ENCODE data around the gene BMP8B. TPM values are rescaled to one million over a fixed set of nuclear protein-coding genes. Genes with fewer than 3 reads are reported as not detected.
A peak's percentile ranks its signal among the peaks of the same experiment; 100 is the strongest.
"Not testable (repeated sequence)": the region's sequence is repeated elsewhere in the genome, so short reads cannot be mapped to it uniquely, and the experiment has no call there.

Gene BMP8B
- total and polyA plus RNA-seq, 5 experiments from 2014 or later = 0.13 to 0.41 (median 0.26) TPM; not detected in 2

DNA sequence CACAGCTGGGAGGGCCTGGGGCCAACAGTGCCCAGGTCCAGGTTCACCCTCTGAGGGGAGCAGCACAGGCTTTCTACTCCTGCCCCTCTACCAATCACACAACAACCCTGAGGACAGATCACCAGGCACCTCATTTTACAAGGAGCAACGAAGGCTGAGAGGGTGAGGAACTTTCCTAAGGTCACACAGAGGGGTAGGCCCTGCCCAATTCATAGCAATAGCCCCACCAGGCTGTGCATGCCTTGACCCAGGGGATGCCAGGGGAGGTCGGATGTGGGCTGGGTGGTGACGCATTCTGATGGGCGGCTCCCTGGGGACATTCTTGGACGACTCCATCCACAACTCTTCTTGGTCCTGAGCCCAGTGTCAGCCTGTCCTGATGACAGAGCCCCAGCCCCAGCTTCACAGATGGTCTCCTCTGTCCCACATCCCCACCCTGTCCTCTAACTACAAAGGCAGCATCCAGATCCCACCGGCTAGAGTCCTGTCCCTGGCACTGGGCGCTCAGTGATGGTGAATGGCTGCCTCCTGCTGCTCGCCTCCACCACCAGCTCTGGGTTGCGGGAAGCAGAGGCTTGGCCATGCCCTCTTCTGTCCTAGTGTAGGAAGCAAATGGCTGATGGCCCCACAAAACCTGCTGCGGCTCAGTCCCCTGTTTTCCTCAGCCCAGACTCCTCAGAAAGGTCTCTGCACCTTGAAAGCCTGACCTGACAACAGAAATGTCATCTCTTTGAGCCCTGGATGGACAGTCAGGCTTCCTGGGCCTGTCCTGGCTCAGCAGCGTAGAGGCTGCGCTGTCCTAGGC, 2.2 kb downstream of the BMP8B start:
- H3K9me3 Mint-ChIP-seq, DNase-seq, H3K36me3 Mint-ChIP-seq, H3K4me1 Mint-ChIP-seq, H3K27ac Mint-ChIP-seq, ATAC-seq, POLR2A ChIA-PET: not testable (repeated sequence)
- peaks cover 7 to 29% (median 15%) of the 10 kb centered on the region in 5 donors for H3K27me3 Mint-ChIP-seq
- H3K4me3 Mint-ChIP-seq = peak overlapping the region in 9 of 10 donors; percentile 36 to 78 (median 67)

DNA sequence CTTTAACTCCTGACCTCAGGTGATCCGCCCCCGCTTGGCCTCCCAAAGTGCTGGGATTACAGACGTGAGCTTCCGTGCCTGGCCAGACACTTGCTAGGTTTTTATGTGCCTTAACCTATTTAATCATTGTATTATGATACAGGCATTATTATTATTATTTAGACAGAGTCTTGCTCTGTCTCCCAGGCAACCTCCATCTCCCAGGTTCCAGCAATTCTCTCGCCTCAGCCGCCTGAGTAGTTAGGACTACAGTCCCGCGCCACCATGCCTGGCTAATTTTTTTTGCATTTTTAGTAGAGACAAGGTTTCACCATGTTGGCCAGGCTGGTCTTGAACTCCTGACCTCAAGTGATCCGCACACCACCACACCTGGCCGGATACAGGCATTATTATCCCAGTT, 6.0 kb downstream of the BMP8B start:
- not testable (repeated sequence) for H3K4me3 Mint-ChIP-seq, H3K4me1 Mint-ChIP-seq, H3K27ac Mint-ChIP-seq, ATAC-seq, H3K9me3 Mint-ChIP-seq, H3K36me3 Mint-ChIP-seq, DNase-seq
- H3K27me3 Mint-ChIP-seq = peaks cover 1 to 20% (median 10%) of the 10 kb centered on the region in 5 donors
- POLR2A ChIA-PET = interaction anchor here (0.6 to 0.8 kb wide), 2 partner anchors 21 to 44 kb away, joined by 3 to 6 read pairs; partner anchors contain the start of gene PPIE

DNA sequence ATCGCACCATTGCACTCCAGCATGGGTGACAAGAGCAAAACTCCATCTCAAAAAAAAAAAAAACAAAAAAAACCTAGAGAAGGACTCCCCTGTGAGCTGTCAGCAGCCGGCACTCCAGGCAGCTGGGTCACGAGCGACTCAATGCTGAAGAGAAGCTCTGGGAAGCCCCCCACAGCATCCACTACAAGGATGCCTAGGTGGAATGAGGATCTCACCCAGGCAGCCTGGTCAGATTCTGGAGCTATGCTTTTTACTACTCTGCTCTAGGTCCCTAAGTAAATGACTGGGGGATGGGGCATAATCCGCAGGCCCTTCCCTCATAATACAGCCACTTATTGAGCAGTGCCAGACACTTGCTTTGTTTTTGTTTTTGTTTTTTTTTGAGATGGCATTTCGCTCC, 6.6 kb downstream of the BMP8B start:
- peaks cover 0 to 2% (median 0%) of the 10 kb centered on the region in 4 donors for H3K4me1 Mint-ChIP-seq
- DNase-seq (no peak), ATAC-seq (no peak)
- no peak overlapping the region for H3K27ac Mint-ChIP-seq
- no peaks in the 10 kb centered on the region for H3K9me3 Mint-ChIP-seq
- H3K27me3 Mint-ChIP-seq = peaks cover under 1 to 14% (median 8%) of the 10 kb centered on the region in 5 donors
- POLR2A ChIA-PET = interaction anchor here (0.6 kb wide), 1 partner anchor 21 kb away, joined by 6 read pairs; no protein-coding TSS in a partner anchor
- H3K4me3 Mint-ChIP-seq = no peak overlapping the region
- H3K36me3 Mint-ChIP-seq = no peaks in the 10 kb centered on the region

DNA sequence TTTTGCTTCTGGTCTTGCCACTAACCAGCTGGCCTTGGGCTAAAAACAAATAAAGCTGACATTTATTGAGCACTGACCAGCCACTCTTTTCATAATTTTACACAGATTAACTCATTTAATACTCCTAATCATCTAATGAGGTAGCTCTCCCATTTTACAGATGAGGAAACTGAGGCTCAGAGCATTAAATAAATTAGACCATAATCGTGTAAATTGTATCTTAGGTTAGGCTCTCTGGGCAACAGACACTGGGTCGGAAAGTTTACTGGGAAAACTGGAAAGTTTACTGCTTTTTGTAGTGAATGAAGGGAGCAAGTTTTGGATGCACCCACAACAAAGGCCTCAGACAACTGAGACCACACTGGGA, 7.3 kb downstream of the BMP8B start:
- DNase-seq (no peak), ATAC-seq (no peak)
- no peak overlapping the region for H3K27ac Mint-ChIP-seq
- H3K4me3 Mint-ChIP-seq = no peak overlapping the region
- peaks cover 0 to 2% (median under 1%) of the 10 kb centered on the region in 4 donors for H3K4me1 Mint-ChIP-seq
- peaks cover 0 to 8% (median 4%) of the 10 kb centered on the region in 5 donors for H3K27me3 Mint-ChIP-seq
- POLR2A ChIA-PET = no interaction called here
- H3K36me3 Mint-ChIP-seq = no peaks in the 10 kb centered on the region
- no peaks in the 10 kb centered on the region for H3K9me3 Mint-ChIP-seq

DNA sequence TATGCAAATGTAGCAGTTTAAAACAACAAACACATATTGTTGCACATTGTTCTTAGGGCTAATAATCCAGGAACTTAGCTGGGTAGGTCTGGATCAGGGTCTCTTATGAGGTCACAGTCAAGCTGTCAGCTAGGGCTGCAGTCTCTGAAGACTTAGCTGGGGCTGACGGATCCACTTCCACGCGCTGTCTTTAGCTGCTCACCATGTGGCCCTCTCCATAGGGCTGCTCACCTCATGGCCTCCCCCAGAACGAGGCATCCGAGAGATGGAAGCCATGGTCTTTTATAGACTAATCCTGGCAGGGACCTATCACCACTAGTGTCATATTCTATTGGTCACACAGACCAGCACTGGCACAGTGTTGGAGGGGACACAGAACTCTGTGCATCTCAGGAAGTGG, 8.8 kb downstream of the BMP8B start:
- H3K4me1 Mint-ChIP-seq = peaks cover 0 to 3% (median under 1%) of the 10 kb centered on the region in 4 donors
- POLR2A ChIA-PET = no interaction called here
- H3K36me3 Mint-ChIP-seq = no peaks in the 10 kb centered on the region
- H3K27ac Mint-ChIP-seq = peak overlapping the region in 1 of 10 donors; percentile 10
- no peak for DNase-seq
- H3K27me3 Mint-ChIP-seq = peaks cover 0 to 8% (median 2%) of the 10 kb centered on the region in 5 donors
- H3K4me3 Mint-ChIP-seq = no peak overlapping the region
- no peaks in the 10 kb centered on the region for H3K9me3 Mint-ChIP-seq
- no peak for ATAC-seq

DNA sequence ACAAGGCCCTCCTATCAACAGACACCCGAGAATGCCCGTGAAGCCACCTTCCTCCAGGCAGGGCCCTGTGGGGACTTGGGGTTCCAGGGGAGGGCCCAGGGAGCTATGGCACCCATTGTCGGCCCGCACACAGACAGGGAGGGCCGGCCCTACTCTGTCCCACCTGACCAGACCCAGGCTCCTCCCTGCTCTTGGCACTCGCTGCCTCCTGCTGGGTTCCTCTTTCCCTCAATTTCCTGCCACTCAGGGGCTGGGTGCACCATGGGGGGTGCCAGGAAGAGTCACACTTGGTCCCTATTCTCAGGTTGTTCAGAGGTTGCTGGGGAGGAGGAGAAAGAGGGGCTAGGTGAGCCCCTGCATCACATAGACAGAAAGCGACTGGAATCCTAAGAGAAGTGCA, 9.5 kb downstream of the BMP8B start:
- Mint-ChIP-seq H3K9me3 (no peaks in the 10 kb centered on the region), H3K36me3 (no peaks in the 10 kb centered on the region), H3K4me3 (no peak overlapping the region), H3K4me1 (peaks cover 0 to 3% (median under 1%) of the 10 kb centered on the region in 4 donors), H3K27me3 (peaks cover 0 to 8% (median 2%) of the 10 kb centered on the region in 5 donors), H3K27ac (peak overlapping the region in 2 of 10 donors; percentile 8 to 10)
- POLR2A ChIA-PET = no interaction called here
- DNase-seq (no peak), ATAC-seq (no peak)

DNA sequence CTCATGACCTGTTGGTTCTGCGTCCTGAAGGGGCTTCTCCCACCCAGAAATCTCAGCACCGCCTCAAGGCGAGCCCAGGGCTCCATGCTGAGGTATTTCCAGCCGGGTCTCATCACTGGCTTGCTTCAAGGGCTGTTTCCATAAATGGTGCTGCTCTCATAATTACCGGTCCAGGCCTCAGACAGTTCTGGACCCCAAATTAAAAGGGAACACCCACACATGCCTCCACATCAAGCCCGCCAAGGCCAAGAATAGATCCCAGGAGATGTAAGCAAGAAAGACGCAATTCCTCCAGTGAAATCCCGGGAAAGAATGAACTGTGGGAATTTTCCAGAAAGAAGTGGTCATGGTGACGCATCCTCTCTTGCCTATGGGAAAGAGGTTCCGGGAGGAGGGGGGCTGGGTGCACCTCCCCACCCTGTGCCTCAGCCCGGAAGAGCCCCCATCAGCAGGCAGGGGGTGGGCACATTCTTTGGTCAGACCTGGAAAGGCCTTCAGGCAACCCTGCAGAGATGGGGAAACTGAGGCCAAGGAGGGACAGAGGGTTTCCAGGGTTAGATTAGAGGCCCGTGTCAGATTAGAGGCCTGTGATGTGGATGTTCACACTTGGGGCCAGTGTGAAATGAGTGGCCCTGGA, 10.1 kb downstream of the BMP8B start:
- H3K36me3 Mint-ChIP-seq, ATAC-seq, POLR2A ChIA-PET, H3K27ac Mint-ChIP-seq, DNase-seq, H3K9me3 Mint-ChIP-seq, H3K4me1 Mint-ChIP-seq, H3K27me3 Mint-ChIP-seq, H3K4me3 Mint-ChIP-seq: not testable (repeated sequence)

DNA sequence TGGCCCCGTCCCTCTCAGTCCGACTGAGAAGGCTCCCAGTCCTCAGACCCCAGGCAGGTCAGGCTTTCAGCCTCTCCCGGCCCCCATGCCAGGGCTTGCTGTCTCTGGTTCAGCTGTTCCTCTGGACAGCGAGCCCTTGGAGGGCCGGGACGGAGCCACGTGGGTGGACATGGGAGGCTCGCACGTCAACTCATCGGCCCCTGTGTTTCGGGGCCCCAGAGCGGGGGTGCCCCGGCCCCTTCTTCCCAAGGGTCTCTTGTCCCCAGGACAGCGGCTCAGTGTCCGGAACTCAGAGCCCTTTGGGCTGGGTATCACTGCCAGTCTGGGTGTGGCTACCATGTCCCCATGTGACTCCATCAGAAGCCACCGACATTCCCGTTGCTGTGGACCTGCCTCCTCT, 10.8 kb downstream of the BMP8B start:
- ATAC-seq, DNase-seq, H3K27me3 Mint-ChIP-seq, H3K27ac Mint-ChIP-seq, H3K4me3 Mint-ChIP-seq, H3K9me3 Mint-ChIP-seq, H3K4me1 Mint-ChIP-seq, H3K36me3 Mint-ChIP-seq, POLR2A ChIA-PET: not testable (repeated sequence)

DNA sequence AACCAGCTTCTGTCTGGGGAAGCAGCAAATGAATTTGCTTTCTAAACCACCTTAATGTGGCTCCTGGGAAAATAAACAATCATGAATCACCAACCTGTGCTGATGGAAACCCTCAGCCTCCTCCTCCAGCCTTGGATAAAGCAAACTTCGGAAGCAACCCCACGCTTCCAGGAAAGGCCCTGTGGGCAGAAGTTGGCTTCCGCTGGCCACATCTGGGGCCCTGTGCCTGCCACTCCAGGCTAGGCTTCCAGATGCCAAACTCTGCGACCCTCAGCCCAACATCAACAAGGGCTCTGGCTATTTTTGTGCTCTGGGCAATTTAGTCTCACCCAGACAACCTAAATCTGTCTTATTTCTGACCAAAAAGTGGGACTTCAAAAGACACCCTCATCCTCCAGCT, 11.4 kb downstream of the BMP8B start:
- H3K36me3 Mint-ChIP-seq = no peaks in the 10 kb centered on the region
- no peak for DNase-seq
- no peak overlapping the region for H3K27ac Mint-ChIP-seq
- peaks cover 0 to 8% (median 2%) of the 10 kb centered on the region in 5 donors for H3K27me3 Mint-ChIP-seq
- H3K9me3 Mint-ChIP-seq = no peaks in the 10 kb centered on the region
- H3K4me1 Mint-ChIP-seq = peaks cover 0 to 3% (median under 1%) of the 10 kb centered on the region in 4 donors
- no peak overlapping the region for H3K4me3 Mint-ChIP-seq
- POLR2A ChIA-PET = interaction anchor here (0.5 kb wide), 1 partner anchor 103 kb away, joined by 6 read pairs; no protein-coding TSS in a partner anchor
- ATAC-seq = no peak

DNA sequence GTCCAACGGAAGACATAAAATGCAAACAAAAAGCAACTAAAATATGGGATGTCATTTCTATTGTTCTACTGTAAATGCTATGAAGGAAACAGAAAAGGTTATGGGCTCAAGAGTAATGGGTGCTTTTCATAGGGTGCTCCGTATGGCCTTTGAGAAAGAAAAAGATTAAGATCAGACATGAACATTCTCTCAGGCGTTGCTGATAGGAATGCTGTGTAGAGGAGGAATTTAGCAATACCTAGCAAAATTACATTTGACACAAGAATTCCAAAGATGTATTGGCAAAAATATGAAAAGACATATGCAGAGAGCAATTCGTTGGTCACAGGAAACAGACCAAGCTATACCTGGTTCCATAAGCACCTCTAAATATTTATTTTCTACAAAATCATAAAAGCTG, 11.8 kb downstream of the BMP8B start:
- POLR2A ChIA-PET = interaction anchor here (0.5 kb wide), 1 partner anchor 103 kb away, joined by 6 read pairs; no protein-coding TSS in a partner anchor
- ATAC-seq = no peak
- Mint-ChIP-seq H3K27ac (no peak overlapping the region), H3K36me3 (no peaks in the 10 kb centered on the region), H3K27me3 (peaks cover 0 to 8% (median 2%) of the 10 kb centered on the region in 5 donors), H3K9me3 (no peaks in the 10 kb centered on the region), H3K4me1 (peaks cover 0 to 3% (median under 1%) of the 10 kb centered on the region in 4 donors), H3K4me3 (no peak overlapping the region)
- no peak for DNase-seq

DNA sequence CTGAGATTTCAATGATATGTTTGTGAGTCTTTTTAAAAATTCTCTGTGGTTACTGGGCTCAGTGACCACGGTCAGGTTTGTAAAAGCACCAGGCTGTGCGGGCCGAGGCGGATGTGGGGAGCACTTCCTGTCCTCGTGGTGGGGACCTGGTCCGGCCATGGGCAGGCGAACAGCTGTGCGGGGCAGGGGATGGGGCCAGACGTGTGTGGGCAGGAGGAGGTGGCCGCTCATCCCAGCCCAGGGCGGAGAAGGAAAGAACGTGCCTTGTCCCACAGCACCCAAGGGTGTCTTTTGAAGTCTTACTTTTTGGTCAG, 12.3 kb downstream of the BMP8B start:
- ATAC-seq = no peak
- H3K27ac Mint-ChIP-seq = no peak overlapping the region
- peaks cover 0 to 3% (median under 1%) of the 10 kb centered on the region in 4 donors for H3K4me1 Mint-ChIP-seq
- H3K27me3 Mint-ChIP-seq = peaks cover 0 to 8% (median 2%) of the 10 kb centered on the region in 5 donors
- H3K9me3 Mint-ChIP-seq = no peaks in the 10 kb centered on the region
- no peak overlapping the region for H3K4me3 Mint-ChIP-seq
- POLR2A ChIA-PET = no interaction called here
- no peak for DNase-seq
- no peaks in the 10 kb centered on the region for H3K36me3 Mint-ChIP-seq

DNA sequence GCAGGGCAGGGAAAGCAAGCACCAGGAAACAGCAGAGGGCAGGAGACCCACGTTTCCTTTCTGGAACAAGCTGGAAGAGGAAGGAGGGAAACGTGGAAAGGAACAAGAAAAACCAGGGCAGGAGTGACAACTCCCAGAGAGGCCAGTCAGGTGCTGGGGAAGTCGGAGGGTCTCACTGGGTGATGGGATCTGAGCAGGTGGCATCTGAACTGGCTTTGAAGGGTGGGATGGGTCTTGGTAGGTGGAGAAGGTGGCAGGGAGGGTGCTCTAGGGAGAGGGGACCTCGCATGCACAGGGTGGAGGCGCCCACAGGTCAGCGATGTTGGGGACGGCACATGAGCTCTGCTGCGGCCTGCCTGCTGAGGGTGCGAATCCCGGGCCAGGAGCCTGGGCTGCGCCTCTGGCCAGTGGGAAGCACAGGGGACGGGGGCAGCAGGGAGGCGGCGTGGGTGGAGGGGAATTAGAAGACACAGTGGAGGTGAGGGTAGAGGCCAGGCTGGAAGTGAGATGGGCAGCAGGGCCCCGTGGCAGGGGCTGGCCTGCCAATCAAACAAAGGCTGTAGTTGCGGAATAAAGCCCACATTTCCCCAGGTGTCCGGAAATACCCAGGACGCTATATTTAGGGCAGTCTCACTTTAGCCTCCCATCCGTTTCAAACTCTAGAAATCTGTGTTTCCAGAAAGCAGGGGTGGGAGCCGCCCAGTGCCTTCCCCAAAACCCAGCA, 12.8 kb downstream of the BMP8B start:
- DNase-seq, H3K4me3 Mint-ChIP-seq, H3K36me3 Mint-ChIP-seq, H3K27me3 Mint-ChIP-seq, H3K9me3 Mint-ChIP-seq, POLR2A ChIA-PET, H3K27ac Mint-ChIP-seq, H3K4me1 Mint-ChIP-seq, ATAC-seq: not testable (repeated sequence)

DNA sequence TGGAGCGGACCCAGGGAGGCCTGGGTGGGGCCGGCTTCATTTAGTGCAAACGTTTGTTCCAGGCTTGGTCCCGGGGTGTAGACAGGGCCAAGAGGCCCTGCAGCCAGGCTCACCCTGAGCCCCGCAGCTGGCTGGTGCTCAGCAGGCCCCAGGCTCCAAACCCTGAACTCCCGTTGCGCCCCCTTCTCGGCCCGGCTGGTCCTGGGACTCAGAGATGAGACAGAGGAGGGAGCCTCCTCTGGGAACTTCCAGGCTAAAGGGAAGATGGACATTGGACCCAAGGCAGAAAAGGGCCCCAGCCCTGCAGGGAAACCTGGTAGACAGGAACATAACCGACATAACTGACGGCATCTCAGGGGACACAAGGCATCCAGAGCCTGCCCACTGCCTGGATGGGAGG, 13.5 kb downstream of the BMP8B start:
- H3K4me3 Mint-ChIP-seq, H3K4me1 Mint-ChIP-seq, ATAC-seq, H3K9me3 Mint-ChIP-seq, POLR2A ChIA-PET, H3K27ac Mint-ChIP-seq, H3K27me3 Mint-ChIP-seq, H3K36me3 Mint-ChIP-seq, DNase-seq: not testable (repeated sequence)

Data from naive thymus-derived CD8-positive, alpha-beta T cell (primary cell).